HAP-1 (cell line): ENCODE measurements around the gene WLS.
A peak's percentile ranks its signal among the peaks of the same experiment; 100 is the strongest.

ENCODE experiments used
- DNase-seq, 2 experiments: peaks; one replicate each; pipeline ENCODE4 v3.0.0-alpha.2; 2016 to 2020; ENCODE audit warnings: low spot score in 2 of 2
- H3K27me3 ChIP-seq: fragments of 250-450 bp; sonication (Bioruptor Pico); 2 replicates; pipeline ENCODE4 v1.5.1; 2020; ENCODE audit warnings: low read depth, mild to moderate bottlenecking, moderate library complexity
- H3K36me3 ChIP-seq: fragments of 250-450 bp; sonication (Bioruptor Pico); replicated peaks from 2 replicates; pipeline ENCODE4 v1.5.1; 2020; ENCODE audit warnings: mild to moderate bottlenecking
- H3K4me1 ChIP-seq: fragments of 250-450 bp; sonication (Bioruptor Pico); 2 replicates; pipeline ENCODE4 v1.5.1; 2020; ENCODE audit warnings: mild to moderate bottlenecking
- H3K4me3 ChIP-seq: fragments of 250-450 bp; sonication (Bioruptor Pico); 2 replicates; pipeline ENCODE4 v1.5.1; 2020; ENCODE audit warnings: mild to moderate bottlenecking, moderate library complexity
- H3K9me3 ChIP-seq: fragments of 250-450 bp; sonication (Bioruptor Pico); 2 replicates; pipeline ENCODE4 v1.5.1; 2020; ENCODE audit warnings: mild to moderate bottlenecking, moderate library complexity
- in situ Hi-C: fragments of 300-500 bp; cut with MboI; formaldehyde crosslinking; loops from 3 replicates; pipeline ENCODE4 v1.14.3; 2020; ENCODE audit warnings: low sequenced_read_pairs, inconsistent platforms, mixed read lengths

The WLS gene

GRCh38 chr1:68202239-68202832, 30.0 kb downstream of the WLS start:
- H3K4me1 ChIP-seq: peaks cover 32% of the 10 kb centered on the region
- no peaks in the 10 kb centered on the region; the same call in 1 of the 2 replicates for H3K27me3 ChIP-seq
- no peaks in the 10 kb centered on the region for H3K9me3 ChIP-seq
- DNase-seq: no peak
- H3K4me3 ChIP-seq: no peak overlapping the region
- H3K36me3 ChIP-seq: no peaks in the 10 kb centered on the region
- in situ Hi-C loops: no loop called here

- H3K4me1 ChIP-seq: peaks cover 33% of the 10 kb centered on the region
- H3K27me3 ChIP-seq: no peaks in the 10 kb centered on the region; the same call in 1 of the 2 replicates
- H3K9me3 ChIP-seq: no peaks in the 10 kb centered on the region
- in situ Hi-C loops: no loop called here
- no peak for DNase-seq
- no peaks in the 10 kb centered on the region for H3K36me3 ChIP-seq
- H3K4me3 ChIP-seq: no peak overlapping the region
Measured at GRCh38 chr1:68201546-68202238, 30.6 kb downstream of the WLS start.

- H3K36me3 ChIP-seq: no peaks in the 10 kb centered on the region
- in situ Hi-C loops: no loop called here
- no peaks in the 10 kb centered on the region for H3K27me3 ChIP-seq
Measured at GRCh38 chr1:68199603-68200002, 32.7 kb downstream of the WLS start.

GRCh38 chr1:68198752-68199151, 33.6 kb downstream of the WLS start:
- peaks cover 35% of the 10 kb centered on the region for H3K4me1 ChIP-seq
- H3K27me3 ChIP-seq: no peaks in the 10 kb centered on the region
- H3K9me3 ChIP-seq: no peaks in the 10 kb centered on the region
- DNase-seq: no peak
- in situ Hi-C loops: no loop called here
- H3K4me3 ChIP-seq: no peak overlapping the region
- no peaks in the 10 kb centered on the region for H3K36me3 ChIP-seq

More at GRCh38 chr1:68199603-68200002, 32.7 kb downstream of the WLS start:
- H3K9me3 ChIP-seq: no peaks in the 10 kb centered on the region
- peaks cover 35% of the 10 kb centered on the region for H3K4me1 ChIP-seq
- DNase-seq: peak; percentile 57 to 85
- H3K4me3 ChIP-seq: no peak overlapping the region

DNA sequence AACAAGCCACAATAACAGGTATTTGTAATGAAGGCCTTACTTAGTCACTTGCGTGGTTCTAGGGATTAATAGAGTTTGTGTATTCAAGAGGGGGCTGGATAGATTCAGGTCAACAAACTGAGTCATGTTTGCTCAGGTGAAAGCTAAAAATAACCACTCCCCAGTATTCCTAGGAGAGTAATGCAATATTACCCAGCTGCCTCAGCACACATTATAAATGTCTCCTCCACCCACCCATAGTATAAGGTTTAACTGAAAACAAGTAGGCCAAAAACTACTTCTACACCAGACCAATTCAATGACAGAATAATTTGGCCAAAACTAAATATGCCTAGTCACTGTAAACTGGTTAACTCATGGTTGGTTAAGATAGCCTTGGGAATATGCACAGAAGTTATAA, 34.4 kb downstream of the WLS start:
- in situ Hi-C loops: no loop called here
- no peak overlapping the region for H3K4me3 ChIP-seq

GRCh38 chr1:68197461-68197860, 34.9 kb downstream of the WLS start:
- H3K36me3 ChIP-seq: no peaks in the 10 kb centered on the region
- H3K4me1 ChIP-seq: peaks cover 35% of the 10 kb centered on the region
- no peak overlapping the region for H3K4me3 ChIP-seq
- no peaks in the 10 kb centered on the region for H3K9me3 ChIP-seq
- DNase-seq: no peak
- in situ Hi-C loops: no loop called here
- H3K27me3 ChIP-seq: no peaks in the 10 kb centered on the region

More for the DNA sequence above, 34.4 kb downstream of the WLS start:
- DNase-seq: no peak
- no peaks in the 10 kb centered on the region for H3K27me3 ChIP-seq
- H3K9me3 ChIP-seq: no peaks in the 10 kb centered on the region
- no peaks in the 10 kb centered on the region for H3K36me3 ChIP-seq
- peaks cover 35% of the 10 kb centered on the region for H3K4me1 ChIP-seq

- Histone ChIP-seq H3K36me3 (peaks cover 3% of the 10 kb centered on the region; the same call in 1 of the 2 replicates), H3K4me3 (no peak overlapping the region), H3K4me1 (peaks cover 35% of the 10 kb centered on the region), H3K27me3 (no peaks in the 10 kb centered on the region), H3K9me3 (no peaks in the 10 kb centered on the region)
- no peak for DNase-seq
- in situ Hi-C loops: no loop called here
Measured at GRCh38 chr1:68196676-68197075, 35.6 kb downstream of the WLS start.

- Histone ChIP-seq H3K36me3 (peaks cover 11% of the 10 kb centered on the region), H3K4me1 (peaks cover 1% of the 10 kb centered on the region; the same call in 1 of the 2 replicates), H3K27me3 (no peaks in the 10 kb centered on the region), H3K4me3 (no peak overlapping the region), H3K9me3 (no peaks in the 10 kb centered on the region)
- no peak for DNase-seq
- in situ Hi-C loops: no loop called here
Measured at GRCh38 chr1:68191717-68192116, 40.6 kb downstream of the WLS start.

GRCh38 chr1:68188644-68189340, 43.5 kb downstream of the WLS start:
- in situ Hi-C loops: no loop called here
- H3K36me3 ChIP-seq: peaks cover 11% of the 10 kb centered on the region
- no peak for DNase-seq

GRCh38 chr1:68188060-68188538, 44.2 kb downstream of the WLS start:
- DNase-seq: no peak
- in situ Hi-C loops: no loop called here
- Histone ChIP-seq H3K27me3 (no peaks in the 10 kb centered on the region), H3K4me3 (no peak overlapping the region), H3K4me1 (no peaks in the 10 kb centered on the region), H3K36me3 (peaks cover 11% of the 10 kb centered on the region), H3K9me3 (no peaks in the 10 kb centered on the region)

More at GRCh38 chr1:68188644-68189340, 43.5 kb downstream of the WLS start:
- Histone ChIP-seq H3K4me1 (no peaks in the 10 kb centered on the region), H3K9me3 (no peaks in the 10 kb centered on the region), H3K27me3 (no peaks in the 10 kb centered on the region), H3K4me3 (no peak overlapping the region)

- Histone ChIP-seq H3K27me3 (no peaks in the 10 kb centered on the region), H3K4me3 (no peak overlapping the region), H3K9me3 (no peaks in the 10 kb centered on the region), H3K4me1 (no peaks in the 10 kb centered on the region), H3K36me3 (peaks cover 2% of the 10 kb centered on the region; the same call in 1 of the 2 replicates)
- in situ Hi-C loops: no loop called here
- DNase-seq: no peak
Measured at GRCh38 chr1:68185743-68186142, 46.6 kb downstream of the WLS start.

DNA sequence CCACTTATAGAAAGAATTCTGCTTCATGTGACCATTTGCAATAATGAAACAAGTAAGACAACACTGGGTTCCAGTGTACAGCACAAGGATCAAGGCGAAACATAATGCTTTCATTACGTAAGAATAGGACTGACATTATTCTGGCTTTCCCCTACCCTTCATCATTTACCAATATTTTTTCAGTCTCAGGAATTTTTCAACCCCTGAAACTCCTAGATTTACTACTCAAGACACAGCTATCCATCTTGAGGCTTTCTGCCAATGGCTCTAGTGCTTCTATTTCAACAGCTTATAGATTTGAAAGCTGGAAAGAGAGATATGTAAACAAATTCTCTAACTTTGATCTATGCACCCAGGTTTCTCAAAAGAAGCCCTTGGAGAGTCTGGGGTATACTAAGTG, 48.4 kb downstream of the WLS start:
- H3K9me3 ChIP-seq: no peaks in the 10 kb centered on the region
- in situ Hi-C loops: no loop called here
- no peak overlapping the region for H3K4me3 ChIP-seq
- no peaks in the 10 kb centered on the region for H3K4me1 ChIP-seq
- DNase-seq: no peak
- H3K36me3 ChIP-seq: no peaks in the 10 kb centered on the region; the same call in 1 of the 2 replicates
- no peaks in the 10 kb centered on the region for H3K27me3 ChIP-seq

DNA sequence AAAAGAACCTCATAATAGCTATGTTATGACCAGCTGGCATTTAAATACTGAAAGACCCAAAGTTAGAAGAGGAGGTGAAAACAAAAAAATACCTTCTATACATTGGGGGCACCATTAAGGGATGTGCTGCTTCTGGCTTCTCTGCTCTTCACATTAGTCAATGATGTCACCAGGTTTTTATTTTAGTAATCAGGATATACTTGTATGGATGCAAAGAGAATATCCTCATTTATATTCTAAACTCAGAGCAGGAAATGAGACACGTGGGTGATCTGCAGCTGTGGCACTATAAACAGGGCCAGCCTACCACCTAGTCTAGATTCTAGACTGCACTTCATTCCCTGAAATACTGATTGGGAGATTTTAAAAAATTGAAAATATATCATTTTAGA, 51.2 kb downstream of the WLS start:
- no peaks in the 10 kb centered on the region for H3K27me3 ChIP-seq
- DNase-seq: no peak
- H3K9me3 ChIP-seq: no peaks in the 10 kb centered on the region
- in situ Hi-C loops: no loop called here
- no peaks in the 10 kb centered on the region for H3K36me3 ChIP-seq
- H3K4me1 ChIP-seq: no peaks in the 10 kb centered on the region
- no peak overlapping the region for H3K4me3 ChIP-seq
